Esophagus muscularis mucosa (tissue), 4 donors: ENCODE results near the gene TINCR. TPM values are rescaled to one million over a fixed set of nuclear protein-coding genes. Genes with fewer than 3 reads are reported as not detected.

Experiments
- DNase-seq: peaks from one replicate; pipeline ENCODE4 v3.0.0-alpha.2; 2017; ENCODE audit errors: extremely low spot score
- H3K27ac ChIP-seq, 4 donors: fragments of 200-600 bp; sonication (generic); replicated peaks in 1 of 4; 1 replicate in 3 of 4; 2 replicates in 1 of 4; pipeline ENCODE4 v1.5.1; 2016 to 2019; ENCODE audit warnings: mild to moderate bottlenecking in 1 of 4
- H3K27me3 ChIP-seq, 4 donors: fragments of 200-600 bp; sonication (generic); one replicate each; pipeline versions ENCODE4 v1.5.1 to v1.6.0; 2016 to 2019
- H3K36me3 ChIP-seq, 4 donors: fragments of 200-600 bp; sonication (generic); one replicate each; pipeline ENCODE4 v1.5.1; 2016 to 2019
- H3K4me1 ChIP-seq, 4 donors: fragments of 200-600 bp; sonication (generic); one replicate each; pipeline ENCODE4 v1.5.1; 2016 to 2019
- H3K4me3 ChIP-seq, 4 donors: fragments of 200-600 bp; sonication (generic); 1 replicate in 2 of 4; 2 replicates in 2 of 4; pipeline ENCODE4 v1.5.1; 2016 to 2019; ENCODE audit warnings: mild to moderate bottlenecking in 4 of 4, moderate library complexity in 1 of 4
- H3K9me3 ChIP-seq, 4 donors: fragments of 200-600 bp; sonication (generic); 1 replicate in 3 of 4; 2 replicates in 1 of 4; pipeline ENCODE4 v1.5.1; 2016 to 2019
- CTCF ChIP-seq, 3 experiments: fragments of 200-600 bp in 2 of 3; fragments of 450-650 bp in 1 of 3; sonication (generic) in 2 of 3; IDR thresholded peaks; one replicate each; pipeline ENCODE4 v1.5.1; 2017 to 2019; ENCODE audit warnings: antibody characterized with exemption in 3 of 3, mild to moderate bottlenecking in 2 of 3, moderate library complexity in 1 of 3
- EP300 ChIP-seq: sonication (generic); formaldehyde crosslinking; IDR thresholded peaks from one replicate; pipeline ENCODE4 v1.6.1; 2017; ENCODE audit warnings: antibody characterized with exemption
- POLR2A ChIP-seq: fragments of 450-650 bp; IDR thresholded peaks from one replicate; pipeline ENCODE4 v1.6.1; 2017; ENCODE audit warnings: antibody characterized with exemption, moderate library complexity, mild to moderate bottlenecking, low read depth
- POLR2AphosphoS5 ChIP-seq, 2 donors: sonication (generic); formaldehyde crosslinking; IDR thresholded peaks; one replicate each; pipeline ENCODE4 v1.6.1; 2017; ENCODE audit warnings: antibody characterized with exemption in 2 of 2
- WGBS: methylation state at CpG from one replicate; pipeline ENCODE4 v1.1.5; 2018; 5-methylcytosine and 5-hydroxymethylcytosine counted together
- intact Hi-C: fragments of 100-400 bp; cut with DNase I; formaldehyde crosslinking; loops from one replicate; pipeline ENCODE4 v1.15.1; 2023
- total RNA-seq, 4 donors: library from RNA; depleted of rRNA; stranded (reverse); fragments of >200 nt; gene quantifications; one replicate each; pipeline versions ENCODE4 v1.1.0 to v1.2.1, GENCODE V29; 2016

Gene TINCR
- total RNA-seq, 4 donors from 2014 or later, result 0.17 to 2.9 (median 0.33) TPM; not detected in 1

DNA sequence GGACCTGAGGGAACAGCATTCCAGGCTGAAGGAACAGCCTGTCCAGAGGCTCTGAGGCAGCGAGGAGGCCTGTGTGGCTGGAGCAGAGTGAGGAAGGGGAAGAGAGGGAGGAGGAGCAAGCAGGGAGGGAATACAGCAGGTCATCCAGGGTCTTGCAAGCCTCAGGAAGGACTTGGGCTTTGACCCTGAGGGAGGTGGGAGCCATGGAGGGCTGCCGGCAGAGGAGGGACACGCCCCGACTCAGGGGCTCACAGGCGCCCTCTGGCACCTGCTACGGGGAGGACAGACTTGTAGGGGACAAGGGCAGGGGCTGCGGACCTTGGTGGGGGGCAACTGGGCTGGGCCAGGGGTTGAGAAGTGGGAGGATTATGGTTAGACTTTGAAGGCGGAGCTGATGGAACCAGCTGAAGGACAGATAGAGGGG is 4.7 kb downstream of the TINCR start:
- Histone ChIP-seq H3K27ac (no peak overlapping the region), H3K27me3 (peaks cover 0 to 93% (median 9%) of the 10 kb centered on the region in 4 donors), H3K4me3 (no peak overlapping the region), H3K9me3 (peaks cover 0 to 16% (median 10%) of the 10 kb centered on the region in 4 donors), H3K36me3 (no peaks in the 10 kb centered on the region), H3K4me1 (peaks cover 0 to 8% (median 5%) of the 10 kb centered on the region in 4 donors)
- intact Hi-C loops, result no loop called here
- 61% methylated on average over 8 of the region's 8 CpGs for WGBS
- no peak for DNase-seq
- no peak for TF ChIP-seq POLR2A
- TF ChIP-seq CTCF (IDR thresholded peaks at IDR 0.05), result no peak
- TF ChIP-seq POLR2AphosphoS5 (IDR thresholded peaks at IDR 0.05), result no peak
- TF ChIP-seq EP300, result no peak

GRCh38 chr19:5562280-5562679 is 5.5 kb downstream of the TINCR start:
- TF ChIP-seq POLR2AphosphoS5 (IDR thresholded peaks at IDR 0.05) (no peak), EP300 (no peak), POLR2A (no peak), CTCF (IDR thresholded peaks at IDR 0.05) (no peak)
- H3K27me3 ChIP-seq, result peaks cover 0 to 92% (median 5%) of the 10 kb centered on the region in 4 donors
- peaks cover 0 to under 1% (median 0%) of the 10 kb centered on the region in 4 donors for H3K4me1 ChIP-seq
- H3K9me3 ChIP-seq, result peaks cover 0 to 16% (median 10%) of the 10 kb centered on the region in 4 donors
- DNase-seq, result no peak
- no peaks in the 10 kb centered on the region for H3K36me3 ChIP-seq
- no peak overlapping the region for H3K27ac ChIP-seq
- intact Hi-C loops, result no loop called here
- H3K4me3 ChIP-seq, result no peak overlapping the region
- 86% methylated on average over 7 of the region's 7 CpGs for WGBS

DNA sequence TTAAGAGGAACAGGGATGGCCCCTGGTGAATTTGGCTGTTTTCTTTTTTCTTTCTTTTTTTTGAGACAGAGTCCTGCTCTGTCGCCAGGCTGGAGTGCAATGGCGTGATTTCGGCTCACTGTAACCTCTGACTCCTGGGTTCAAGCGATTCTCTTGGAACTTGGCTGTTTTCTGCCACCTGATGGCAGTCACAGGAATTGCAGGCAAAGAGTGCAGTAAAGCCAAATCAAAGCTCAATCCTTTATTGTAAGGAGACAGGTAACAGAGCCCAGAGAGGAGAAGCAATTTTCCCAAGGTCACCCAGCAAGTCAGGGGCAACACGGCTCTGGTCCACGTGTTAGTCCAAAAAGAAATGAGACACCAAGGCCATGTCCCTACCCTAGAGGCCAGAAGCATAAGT is 6.2 kb downstream of the TINCR start:
- H3K4me3 ChIP-seq, result no peak overlapping the region
- 83% methylated on average over 6 of the region's 6 CpGs for WGBS
- H3K27ac ChIP-seq, result no peak overlapping the region
- H3K27me3 ChIP-seq, result peaks cover 0 to 92% (median under 1%) of the 10 kb centered on the region in 4 donors
- H3K36me3 ChIP-seq, result no peaks in the 10 kb centered on the region
- no peak for DNase-seq
- H3K4me1 ChIP-seq, result no peaks in the 10 kb centered on the region
- peak in 1 of 3 experiments; percentile 15 for TF ChIP-seq CTCF (IDR thresholded peaks at IDR 0.05)
- no peak for TF ChIP-seq POLR2A
- H3K9me3 ChIP-seq, result peaks cover 0 to 16% (median 10%) of the 10 kb centered on the region in 4 donors
- intact Hi-C loops, result no loop called here

DNA sequence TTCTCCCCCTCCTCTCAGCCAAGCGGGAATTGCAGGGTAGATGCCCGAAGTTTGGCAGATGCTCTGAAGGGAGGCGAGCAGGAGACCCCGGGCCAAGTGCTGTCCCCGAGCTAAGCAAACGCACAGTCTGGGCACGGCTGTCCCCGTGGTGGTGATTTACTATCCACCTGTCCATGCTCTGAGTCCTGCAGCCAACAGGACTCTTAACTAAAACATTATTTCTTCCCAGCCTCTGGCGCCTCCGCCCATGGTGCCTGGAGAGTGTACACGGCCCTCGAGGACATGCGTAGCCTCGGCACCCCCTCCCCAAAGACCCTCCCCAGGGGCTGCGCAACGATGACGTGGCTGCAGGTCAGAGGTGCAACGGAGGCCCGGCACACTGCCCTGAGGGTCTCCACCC is 7.6 kb downstream of the TINCR start:
- intact Hi-C loops, result no loop called here
- no peaks in the 10 kb centered on the region for H3K36me3 ChIP-seq
- H3K27me3 ChIP-seq, result peaks cover 0 to 87% (median 0%) of the 10 kb centered on the region in 4 donors
- no peak overlapping the region for H3K4me3 ChIP-seq
- DNase-seq, result no peak
- H3K27ac ChIP-seq, result no peak overlapping the region
- no peak for TF ChIP-seq CTCF (IDR thresholded peaks at IDR 0.05)
- no peak for TF ChIP-seq EP300
- no peak for TF ChIP-seq POLR2AphosphoS5 (IDR thresholded peaks at IDR 0.05)
- TF ChIP-seq POLR2A, result no peak
- H3K4me1 ChIP-seq, result no peaks in the 10 kb centered on the region
- WGBS, result 69% methylated on average over 7 of the region's 19 CpGs
- peaks cover 0 to 16% (median 10%) of the 10 kb centered on the region in 4 donors for H3K9me3 ChIP-seq

GRCh38 chr19:5559804-5560133 is 8.0 kb downstream of the TINCR start:
- DNase-seq, result no peak
- Histone ChIP-seq H3K4me1 (no peaks in the 10 kb centered on the region), H3K9me3 (peaks cover 0 to 16% (median 10%) of the 10 kb centered on the region in 4 donors), H3K27me3 (peaks cover 0 to 83% (median 0%) of the 10 kb centered on the region in 4 donors), H3K4me3 (no peak overlapping the region), H3K36me3 (no peaks in the 10 kb centered on the region), H3K27ac (no peak overlapping the region)
- WGBS, result 70% methylated on average over 2 of the region's 3 CpGs
- intact Hi-C loops, result no loop called here
- no peak for TF ChIP-seq EP300
- no peak for TF ChIP-seq CTCF (IDR thresholded peaks at IDR 0.05)
- TF ChIP-seq POLR2A, result no peak
- no peak for TF ChIP-seq POLR2AphosphoS5 (IDR thresholded peaks at IDR 0.05)
